Head of caudate nucleus (tissue), 42 donors: ENCODE measurements around the gene PITX3.
A peak's percentile ranks its signal among the peaks of the same experiment; 100 is the strongest.
"Not testable (repeated sequence)": the region's sequence is repeated elsewhere in the genome, so short reads cannot be mapped to it uniquely, and the experiment has no call there.

Experiments used
- DNase-seq, 42 donors: peaks; one replicate each; pipeline versions ENCODE4 v3.0.0 to v3.0.0-alpha.2; 2020 to 2021; ENCODE audit warnings: mixed read lengths in 7 of 42
- intact Hi-C: fragments of 100-400 bp; cut with DNase I; formaldehyde crosslinking; loops from one replicate; pipeline ENCODE4 v1.15.0; 2022

PITX3 gene

GRCh38 chr10:102196893-102197292 is 44.4 kb downstream of the PITX3 start:
- intact Hi-C loops = no loop called here
- no peak for DNase-seq

- intact Hi-C loops = no loop called here
- DNase-seq = no peak
Measured at GRCh38 chr10:102195296-102195870, 45.9 kb downstream of the PITX3 start.

DNA sequence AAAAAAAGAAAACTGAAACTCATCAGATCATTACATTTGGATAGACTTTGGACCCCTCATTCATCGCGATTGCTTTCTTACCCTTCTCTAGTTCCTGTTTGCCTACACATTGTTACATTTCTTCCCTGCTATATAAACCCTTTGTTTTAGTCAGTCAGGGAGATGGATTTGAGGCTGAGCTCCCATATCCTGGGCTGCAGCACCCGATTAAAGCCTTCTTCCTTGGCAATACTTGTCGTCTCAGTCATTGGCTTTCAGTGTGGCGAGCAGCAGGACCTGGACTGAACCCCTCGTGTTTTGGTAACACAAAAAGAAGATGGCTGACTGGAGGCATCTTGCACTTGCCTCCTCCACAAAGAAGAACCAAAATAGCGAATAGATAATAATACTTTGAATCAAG is 49.4 kb downstream of the PITX3 start:
- intact Hi-C loops = no loop called here
- DNase-seq = no peak

- DNase-seq, intact Hi-C loops: not testable (repeated sequence)
Measured at GRCh38 chr10:102188941-102189898, 52.1 kb downstream of the PITX3 start.

- DNase-seq = no peak
- intact Hi-C loops = no loop called here
Measured at GRCh38 chr10:102188298-102188940, 52.9 kb downstream of the PITX3 start.

DNA sequence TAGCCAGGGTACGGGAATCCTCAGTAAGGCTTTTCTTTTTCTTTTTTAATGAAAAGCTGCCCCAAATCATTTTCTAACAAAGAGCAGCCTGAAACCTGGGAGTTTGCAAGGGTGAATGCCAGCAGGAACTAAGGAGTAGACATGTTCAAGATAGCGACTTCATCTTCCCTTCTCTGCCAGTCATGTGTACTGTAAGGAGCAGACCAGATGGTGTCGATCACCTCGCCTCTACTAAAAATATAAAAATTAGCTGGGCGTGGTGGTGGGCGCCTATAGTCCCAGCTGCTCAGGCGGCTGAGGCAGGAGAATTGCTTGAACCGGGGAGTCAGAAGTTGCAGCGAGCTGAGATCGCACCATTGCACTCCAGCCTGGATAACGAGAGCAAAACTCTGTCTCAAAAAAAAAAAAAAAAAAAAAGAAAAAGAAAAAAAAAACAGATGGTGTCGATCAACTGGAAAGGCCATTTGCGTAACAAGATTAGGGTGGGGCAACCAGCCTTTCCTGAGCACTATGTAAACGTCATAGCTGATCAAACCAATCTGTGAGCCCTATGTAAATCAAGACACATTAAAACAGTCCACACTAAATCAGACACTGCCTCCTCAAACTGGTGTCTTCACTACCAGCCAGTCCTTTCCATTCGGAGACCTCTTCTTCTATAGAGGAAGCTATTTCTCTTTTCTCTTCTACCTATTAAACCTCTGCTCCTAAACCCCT is 55.3 kb downstream of the PITX3 start:
- intact Hi-C loops = no loop called here
- no peak for DNase-seq

DNA sequence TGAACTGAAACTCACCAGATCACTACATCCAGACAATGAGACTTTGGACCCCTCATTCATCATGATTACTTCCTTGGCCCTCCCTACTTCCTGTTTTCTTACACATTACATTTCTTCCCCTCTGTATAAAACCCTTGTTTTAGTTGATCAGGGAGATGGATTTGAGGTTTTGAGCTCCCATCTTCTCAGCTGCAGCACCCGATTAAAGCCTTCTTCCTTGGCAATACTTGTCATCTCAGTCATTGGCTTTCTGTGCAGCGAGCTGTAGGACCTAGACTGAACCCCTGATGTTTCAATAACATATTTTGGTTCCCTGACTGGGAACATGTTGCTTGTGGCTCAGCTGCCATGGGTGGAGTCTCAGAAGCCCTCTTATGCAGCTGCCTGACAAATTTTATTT is 56.0 kb downstream of the PITX3 start:
- intact Hi-C loops = no loop called here
- DNase-seq = no peak

GRCh38 chr10:102184606-102185005 is 56.7 kb downstream of the PITX3 start:
- DNase-seq = peak in 32 of 42 donors; percentile 14 to 86 (median 44)
- intact Hi-C loops = no loop called here
